IMR-90 (cell line): Measurements from ENCODE around the gene AP2M1. TPM values are rescaled to one million over a fixed set of nuclear protein-coding genes. Genes with fewer than 3 reads are reported as not detected.

ENCODE experiments used
- ATAC-seq: fragments of 200-7000 bp; cut with Tn5 transposase; 2 replicates; pipeline ENCODE4 v1.9.1; 2020; ENCODE audit warnings: low read depth, mild to moderate bottlenecking, moderate library complexity
- BruUV-seq: library from RNA; stranded (reverse); fragments of 400-500 nt; replicated peaks from 2 replicates; lab custom pipeline; 2021; lab: Mats Ljungman, UMichigan
- CTCF ChIA-PET: fragments of 300-600 bp; formaldehyde crosslinking; extraction: SDS; loops from one replicate; lab custom pipeline; 2021; ENCODE audit warnings: antibody characterized with exemption; lab: Yijun Ruan, JAX
- POLR2A ChIA-PET: fragments of 300-600 bp; sonication (Branson Sonifier 250); formaldehyde crosslinking; loops from one replicate; lab custom pipeline; 2022; ENCODE audit warnings: antibody characterized with exemption; ENCODE audit not compliant: unreplicated experiment; lab: Charles Lee
- DNase-seq: peaks from one replicate; pipeline ENCODE4 v3.0.0; 2013
- H2AFZ ChIP-seq: replicated peaks from 2 replicates; pipeline ENCODE3; 2013; ENCODE audit warnings: low read length, mild to moderate bottlenecking; ENCODE audit not compliant: poor library complexity
- H2AK5ac ChIP-seq: 2 replicates; pipeline ENCODE4 v1.6.1; 2013; ENCODE audit warnings: low read depth, low read length, inconsistent platforms
- H2AK9ac ChIP-seq: replicated peaks from 2 replicates; pipeline ENCODE3; 2013; ENCODE audit warnings: mild to moderate bottlenecking, low read depth, low read length, moderate library complexity; ENCODE audit not compliant: poor library complexity
- H2BK120ac ChIP-seq: 2 replicates; pipeline ENCODE4 v1.6.1; 2013; ENCODE audit warnings: low read depth, low read length, inconsistent platforms
- H2BK15ac ChIP-seq: 3 replicates; pipeline ENCODE4 v1.6.1; 2013; ENCODE audit warnings: low read depth, low read length, inconsistent platforms
- H2BK20ac ChIP-seq: 2 replicates; pipeline ENCODE4 v1.6.1; 2013; ENCODE audit warnings: low read depth, mild to moderate bottlenecking, inconsistent platforms, low read length, moderate library complexity
- H2BK5ac ChIP-seq: 2 replicates; pipeline ENCODE4 v1.6.1; 2013; ENCODE audit warnings: mild to moderate bottlenecking, low read depth, low read length, inconsistent platforms; ENCODE audit not compliant: poor library complexity, severe bottlenecking
- H3K14ac ChIP-seq: replicated peaks from 2 replicates; pipeline ENCODE4 v1.6.1; 2013; ENCODE audit warnings: low read depth, low read length, inconsistent platforms
- H3K18ac ChIP-seq: 2 replicates; pipeline ENCODE4 v1.6.1; 2013; ENCODE audit warnings: low read depth, low read length, control low read depth
- H3K23ac ChIP-seq: 2 replicates; pipeline ENCODE4 v1.6.1; 2013; ENCODE audit warnings: low read depth, low read length, inconsistent platforms
- H3K27ac ChIP-seq: 2 replicates; pipeline ENCODE4 v1.5.1; 2013; ENCODE audit warnings: mild to moderate bottlenecking, control low read depth, low read length; ENCODE audit not compliant: insufficient read depth
- H3K27me3 ChIP-seq: 2 replicates; pipeline ENCODE4 v1.6.1; 2013; ENCODE audit warnings: low read length; ENCODE audit not compliant: control insufficient read depth, insufficient read depth
- H3K36me3 ChIP-seq: 2 replicates; pipeline ENCODE4 v1.6.1; 2013; ENCODE audit warnings: low read length, mixed read lengths; ENCODE audit not compliant: control insufficient read depth, insufficient read depth
- H3K4ac ChIP-seq: 2 replicates; pipeline ENCODE4 v1.6.1; 2013; ENCODE audit warnings: low read depth, low read length, inconsistent platforms
- H3K4me1 ChIP-seq: 2 replicates; pipeline ENCODE4 v1.6.1; 2013; ENCODE audit warnings: low read length, mixed read lengths; ENCODE audit not compliant: control insufficient read depth, insufficient read depth
- H3K4me2 ChIP-seq: 2 replicates; pipeline ENCODE4 v1.6.1; 2013; ENCODE audit warnings: low read depth, mild to moderate bottlenecking, control low read depth, low read length, moderate library complexity
- H3K4me3 ChIP-seq: 2 replicates; pipeline ENCODE4 v1.5.1; 2013; ENCODE audit warnings: low read depth, mild to moderate bottlenecking, control low read depth, low read length, moderate library complexity; ENCODE audit not compliant: insufficient read depth
- H3K56ac ChIP-seq: 2 replicates; pipeline ENCODE4 v1.6.1; 2013; ENCODE audit warnings: low read length, inconsistent platforms; ENCODE audit not compliant: insufficient read depth; ENCODE audit errors: extremely low read depth
- H3K79me1 ChIP-seq, 2 experiments: 2 replicates each; pipeline ENCODE4 v1.6.1; 2013; ENCODE audit warnings: low read length in 2 of 2, inconsistent platforms in 1 of 2, low read depth in 1 of 2
- H3K9ac ChIP-seq: 2 replicates; pipeline ENCODE4 v1.6.1; 2013; ENCODE audit warnings: low read depth, low read length, control low read depth
- H3K9me1 ChIP-seq: 2 replicates; pipeline ENCODE4 v1.6.1; 2013; ENCODE audit warnings: low read length, inconsistent platforms; ENCODE audit not compliant: insufficient read depth
- H3K9me3 ChIP-seq: 2 replicates; pipeline ENCODE4 v1.6.1; 2013; ENCODE audit warnings: low read length; ENCODE audit not compliant: control insufficient read depth, insufficient read depth
- H4K20me1 ChIP-seq: 2 replicates; pipeline ENCODE4 v1.6.1; 2013; ENCODE audit warnings: low read length, inconsistent platforms; ENCODE audit not compliant: insufficient read depth
- H4K5ac ChIP-seq: 2 replicates; pipeline ENCODE4 v1.6.1; 2013; ENCODE audit warnings: mild to moderate bottlenecking, low read depth, low read length, control low read depth
- H4K8ac ChIP-seq, 2 experiments: 2 replicates each; pipeline ENCODE4 v1.6.1; 2013; ENCODE audit warnings: low read depth in 2 of 2, low read length in 2 of 2, control low read depth in 1 of 2, inconsistent platforms in 1 of 2
- H4K91ac ChIP-seq: 2 replicates; pipeline ENCODE4 v1.6.1; 2013; ENCODE audit warnings: low read depth, low read length, inconsistent platforms; ENCODE audit not compliant: insufficient read depth
- CHD1 ChIP-seq: IDR thresholded peaks from 2 replicates; pipeline ENCODE4 v1.6.1; 2012; ENCODE audit warnings: low read depth, low read length, improper control_type of control experiment
- FOS ChIP-seq: fragments of 150-350 bp; IDR thresholded peaks from 2 replicates; pipeline ENCODE4 v1.6.1; 2016; ENCODE audit warnings: low read depth, low read length
- MAFK ChIP-seq: IDR thresholded peaks from 2 replicates; pipeline ENCODE4 v1.6.1; 2012; ENCODE audit warnings: low read depth, low read length, improper control_type of control experiment
- MXI1 ChIP-seq: IDR thresholded peaks from 2 replicates; pipeline ENCODE4 v1.6.1; 2012; ENCODE audit warnings: low read depth, mild to moderate bottlenecking, low read length, moderate library complexity, borderline replicate concordance
- NFE2L2 ChIP-seq: fragments of 150-350 bp; IDR thresholded peaks from 2 replicates; pipeline ENCODE4 v1.6.1; 2016; ENCODE audit warnings: low read depth, mild to moderate bottlenecking, low read length
- POLR2A ChIP-seq: IDR thresholded peaks from 2 replicates; pipeline ENCODE4 v1.6.1; 2012; ENCODE audit warnings: mild to moderate bottlenecking, low read depth, low read length
- RAD21 ChIP-seq: IDR thresholded peaks from 2 replicates; pipeline ENCODE4 v1.6.1; 2012; ENCODE audit warnings: low read length, improper control_type of control experiment
- RFX5 ChIP-seq: IDR thresholded peaks from 2 replicates; pipeline ENCODE4 v1.8.0; 2012; ENCODE audit warnings: low read depth, mild to moderate bottlenecking, low read length, moderate library complexity
- WGBS, 2 experiments: methylation state at CpG; one replicate each; pipeline versions ENCODE4 v1.1.5 to v1.1.7; 2013; ENCODE audit warnings: missing lambda C conversion rate in 2 of 2; ENCODE audit not compliant: insufficient read length in 1 of 2; ENCODE audit errors: extremely low coverage in 2 of 2; 5-methylcytosine and 5-hydroxymethylcytosine counted together
- dilution Hi-C: fragments of 300-500 bp; cut with HindIII; formaldehyde crosslinking; loops from one replicate; pipeline ENCODE4 v1.14.3; 2018; ENCODE audit warnings: low sequenced_read_pairs; ENCODE audit not compliant: unreplicated experiment
- in situ Hi-C: fragments of 300-500 bp; cut with MboI; formaldehyde crosslinking; loops from 3 replicates; pipeline ENCODE4 v1.14.3; 2019; ENCODE audit warnings: low sequenced_read_pairs, inconsistent platforms, mixed read lengths
- intact Hi-C: fragments of 100-400 bp; cut with micrococcal nuclease; formaldehyde crosslinking; loops from 2 replicates; pipeline ENCODE4 v1.10.0; 2022
- polyA plus RNA-seq, 3 experiments: library from polyadenylated mRNA; depleted of rRNA; stranded (reverse); fragments of >200 nt; gene quantifications; 2 replicates each; pipeline ENCODE4 v1.2.3, GENCODE V29; 2012; ENCODE audit warnings: low replicate concordance in 1 of 3
- total RNA-seq: library from RNA; depleted of rRNA; stranded (reverse); fragments of >200 nt; gene quantifications from 2 replicates; pipeline ENCODE4 v1.2.3, GENCODE V29; 2012
- TF ChIP-seq, protein P1 (sequence below): conservative IDR thresholded peaks from 2 replicates; pipeline ENCODE4 v1.5.1; 2012; ENCODE audit warnings: mild to moderate bottlenecking, low read depth, low read length, improper control_type of control experiment
- TF ChIP-seq, protein P2 (sequence below): fragments of 150-350 bp; IDR thresholded peaks from 2 replicates; pipeline ENCODE4 v1.6.1; 2017; ENCODE audit warnings: mild to moderate bottlenecking, antibody characterized with exemption, low read length, low read depth

AP2M1 gene
- total and polyA plus RNA-seq, 2 of the 4 experiments (the other 2 are of a cell fraction) = 876 to 1,065 TPM

DNA sequence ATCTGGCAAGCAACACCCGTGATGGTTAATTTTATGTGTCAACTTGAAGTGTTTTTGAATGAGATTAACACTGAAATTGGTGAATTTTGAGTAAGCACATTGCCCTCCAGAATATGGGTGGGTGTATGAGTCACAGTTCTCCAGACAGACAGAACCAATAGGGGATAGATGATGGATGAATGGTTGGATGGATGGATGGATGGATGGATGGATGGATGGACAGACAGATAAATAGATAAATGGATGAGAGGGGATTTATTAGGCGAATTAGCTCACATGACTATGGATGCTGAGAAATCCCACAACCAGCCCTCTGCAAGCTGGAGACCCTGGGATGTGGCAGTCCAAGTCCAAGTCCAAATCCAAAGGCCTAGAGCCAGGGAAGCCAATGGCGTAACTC is 49.3 kb downstream of the AP2M1 start:
- Histone ChIP-seq H3K14ac (no peak overlapping the region), H4K91ac (no peak overlapping the region), H2BK20ac (no peak overlapping the region), H3K79me1 (no peaks in the 10 kb centered on the region), H3K9me1 (no peaks in the 10 kb centered on the region), H3K4me2 (no peak overlapping the region), H2BK5ac (no peak overlapping the region), H3K9ac (no peak overlapping the region), H3K4me3 (no peak overlapping the region), H3K9me3 (no peaks in the 10 kb centered on the region), H3K27me3 (peaks cover 27% of the 10 kb centered on the region), H4K8ac (no peak overlapping the region), H3K23ac (no peak overlapping the region), H2AK9ac (no peak overlapping the region), H4K5ac (no peak overlapping the region), H3K4ac (no peak overlapping the region), H3K27ac (no peak overlapping the region), H3K36me3 (no peaks in the 10 kb centered on the region), H3K56ac (no peak overlapping the region), H2BK15ac (no peak overlapping the region), H3K18ac (no peak overlapping the region), H2AFZ (no peak overlapping the region), H4K20me1 (no peaks in the 10 kb centered on the region), H2BK120ac (no peak overlapping the region), H3K4me1 (no peaks in the 10 kb centered on the region), H2AK5ac (no peak overlapping the region)
- BruUV-seq = no TSS peak
- in situ Hi-C loops = no loop called here
- intact Hi-C loops = no loop called here
- ChIA-PET POLR2A (no interaction called here), CTCF (no interaction called here)
- DNase-seq (no peak), ATAC-seq (no peak)
- 69% methylated on average over 2 of the region's 3 CpGs; no CpG with 5 or more reads in 1 of the 2 experiments for WGBS, 2 experiments
- TF ChIP-seq CHD1 (no peak), NFE2L2 (no peak), RAD21 (no peak), MAFK (no peak), FOS (no peak), RFX5 (no peak), MXI1 (no peak), POLR2A (no peak)
- TF ChIP-seq, protein P1, sequence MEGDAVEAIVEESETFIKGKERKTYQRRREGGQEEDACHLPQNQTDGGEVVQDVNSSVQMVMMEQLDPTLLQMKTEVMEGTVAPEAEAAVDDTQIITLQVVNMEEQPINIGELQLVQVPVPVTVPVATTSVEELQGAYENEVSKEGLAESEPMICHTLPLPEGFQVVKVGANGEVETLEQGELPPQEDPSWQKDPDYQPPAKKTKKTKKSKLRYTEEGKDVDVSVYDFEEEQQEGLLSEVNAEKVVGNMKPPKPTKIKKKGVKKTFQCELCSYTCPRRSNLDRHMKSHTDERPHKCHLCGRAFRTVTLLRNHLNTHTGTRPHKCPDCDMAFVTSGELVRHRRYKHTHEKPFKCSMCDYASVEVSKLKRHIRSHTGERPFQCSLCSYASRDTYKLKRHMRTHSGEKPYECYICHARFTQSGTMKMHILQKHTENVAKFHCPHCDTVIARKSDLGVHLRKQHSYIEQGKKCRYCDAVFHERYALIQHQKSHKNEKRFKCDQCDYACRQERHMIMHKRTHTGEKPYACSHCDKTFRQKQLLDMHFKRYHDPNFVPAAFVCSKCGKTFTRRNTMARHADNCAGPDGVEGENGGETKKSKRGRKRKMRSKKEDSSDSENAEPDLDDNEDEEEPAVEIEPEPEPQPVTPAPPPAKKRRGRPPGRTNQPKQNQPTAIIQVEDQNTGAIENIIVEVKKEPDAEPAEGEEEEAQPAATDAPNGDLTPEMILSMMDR = no peak
- TF ChIP-seq, protein P2, sequence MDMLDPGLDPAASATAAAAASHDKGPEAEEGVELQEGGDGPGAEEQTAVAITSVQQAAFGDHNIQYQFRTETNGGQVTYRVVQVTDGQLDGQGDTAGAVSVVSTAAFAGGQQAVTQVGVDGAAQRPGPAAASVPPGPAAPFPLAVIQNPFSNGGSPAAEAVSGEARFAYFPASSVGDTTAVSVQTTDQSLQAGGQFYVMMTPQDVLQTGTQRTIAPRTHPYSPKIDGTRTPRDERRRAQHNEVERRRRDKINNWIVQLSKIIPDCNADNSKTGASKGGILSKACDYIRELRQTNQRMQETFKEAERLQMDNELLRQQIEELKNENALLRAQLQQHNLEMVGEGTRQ = no peak
- dilution Hi-C loops = no loop called here
